Measurements from ENCODE around the gene TOM1L2. TPM values are rescaled to one million over a fixed set of nuclear protein-coding genes. Genes with fewer than 3 reads are reported as not detected.

TOM1L2 gene
- total RNA-seq, 4 donors from 2014 or later: 15.6 to 85.9 (median 34.9) TPM

GRCh38 chr17:17845046-17845775 is 127.0 kb downstream of the TOM1L2 start:
- Histone ChIP-seq H3K36me3 (no peaks in the 10 kb centered on the region), H3K9me3 (no peaks in the 10 kb centered on the region), H3K4me3 (no peak overlapping the region), H3K27ac (no peak overlapping the region), H3K4me1 (peaks cover 0 to 12% of the 10 kb centered on the region in 2 donors), H3K27me3 (no peaks in the 10 kb centered on the region)
- no peak for DNase-seq
- intact Hi-C loops (cut with DNase I; ENCODE audit: low total_unique reads): no loop called here
- TF ChIP-seq CTCF (IDR thresholded peaks at IDR 0.05) (no peak), POLR2A (IDR thresholded peaks at IDR 0.05) (no peak)

DNA sequence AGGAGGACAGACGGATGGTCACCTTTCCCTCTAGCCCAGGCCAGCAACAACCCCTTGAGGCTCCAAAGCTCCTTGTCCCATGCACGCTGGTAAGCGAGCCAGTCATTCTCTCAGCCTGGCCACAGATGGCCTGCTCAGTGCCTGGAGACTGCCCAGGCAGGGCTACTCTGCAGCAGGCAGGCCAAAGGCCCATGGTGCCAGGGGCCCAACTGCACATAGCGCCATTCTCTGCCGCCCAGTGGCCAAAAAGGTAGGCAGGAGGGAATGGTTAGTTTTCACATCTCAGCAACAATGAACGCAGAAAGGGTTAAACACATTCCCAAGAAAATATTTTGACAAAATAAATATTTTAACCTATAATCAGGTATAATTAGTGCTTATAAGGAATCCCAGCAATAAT is 127.7 kb downstream of the TOM1L2 start:
- TF ChIP-seq CTCF (IDR thresholded peaks at IDR 0.05) (no peak), POLR2A (IDR thresholded peaks at IDR 0.05) (no peak)
- no peak for DNase-seq
- H3K27ac ChIP-seq: no peak overlapping the region

GRCh38 chr17:17844079-17844478 is 128.1 kb downstream of the TOM1L2 start:
- H3K9me3 ChIP-seq: no peaks in the 10 kb centered on the region
- H3K4me1 ChIP-seq: peaks cover 6 to 17% of the 10 kb centered on the region in 2 donors
- intact Hi-C loops (cut with DNase I; ENCODE audit: low total_unique reads): no loop called here
- no peak for TF ChIP-seq POLR2A (IDR thresholded peaks at IDR 0.05)
- TF ChIP-seq CTCF (IDR thresholded peaks at IDR 0.05): no peak
- H3K27me3 ChIP-seq: no peaks in the 10 kb centered on the region
- H3K27ac ChIP-seq: no peak overlapping the region
- no peak for DNase-seq
- no peak overlapping the region for H3K4me3 ChIP-seq
- no peaks in the 10 kb centered on the region for H3K36me3 ChIP-seq

More for the DNA sequence above, 127.7 kb downstream of the TOM1L2 start:
- intact Hi-C loops (cut with DNase I; ENCODE audit: low total_unique reads): no loop called here
- Histone ChIP-seq H3K36me3 (no peaks in the 10 kb centered on the region), H3K4me1 (peaks cover 2 to 17% of the 10 kb centered on the region in 2 donors), H3K9me3 (no peaks in the 10 kb centered on the region), H3K4me3 (no peak overlapping the region), H3K27me3 (no peaks in the 10 kb centered on the region)

DNA sequence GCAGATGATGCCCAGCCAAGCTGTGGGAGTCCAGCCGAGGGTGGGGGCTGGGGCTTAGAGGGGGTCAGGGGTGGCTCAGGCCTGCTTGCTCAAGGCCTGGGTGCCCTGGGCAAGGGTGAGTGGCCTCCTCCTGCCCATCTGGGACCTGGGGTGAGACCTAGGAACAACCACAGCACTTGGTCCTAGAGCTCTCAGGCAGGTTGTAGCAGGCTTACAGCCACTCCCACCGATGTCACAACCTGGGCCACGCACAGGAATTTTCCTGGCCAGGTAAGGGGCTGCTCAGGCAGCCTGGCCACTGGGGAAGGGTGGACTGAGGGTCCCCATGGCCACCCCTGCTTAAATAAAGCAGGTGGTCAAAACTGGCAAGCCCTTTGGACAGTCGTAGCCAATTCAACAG is 129.1 kb downstream of the TOM1L2 start:
- no peaks in the 10 kb centered on the region for H3K27me3 ChIP-seq
- no peak overlapping the region for H3K4me3 ChIP-seq
- no peak overlapping the region for H3K27ac ChIP-seq
- intact Hi-C loops (cut with DNase I; ENCODE audit: low total_unique reads): no loop called here
- TF ChIP-seq POLR2A (IDR thresholded peaks at IDR 0.05) (no peak), CTCF (IDR thresholded peaks at IDR 0.05) (no peak)
- no peak for DNase-seq
- H3K36me3 ChIP-seq: no peaks in the 10 kb centered on the region
- H3K4me1 ChIP-seq: peaks cover 7 to 19% of the 10 kb centered on the region in 2 donors
- no peaks in the 10 kb centered on the region for H3K9me3 ChIP-seq

- peak overlapping the region in 1 of 2 donors; percentile 97 for H3K27ac ChIP-seq
- DNase-seq: no peak
- H3K36me3 ChIP-seq: no peaks in the 10 kb centered on the region
- TF ChIP-seq POLR2A (IDR thresholded peaks at IDR 0.05) (no peak), CTCF (IDR thresholded peaks at IDR 0.05) (no peak)
- intact Hi-C loops (cut with DNase I; ENCODE audit: low total_unique reads): no loop called here
- H3K4me1 ChIP-seq: peaks cover 15 to 27% of the 10 kb centered on the region in 2 donors
- H3K4me3 ChIP-seq: no peak overlapping the region
- H3K9me3 ChIP-seq: no peaks in the 10 kb centered on the region
- no peaks in the 10 kb centered on the region for H3K27me3 ChIP-seq
Observed at GRCh38 chr17:17842111-17842876, 129.9 kb downstream of the TOM1L2 start.

Data from uterus (tissue), 4 donors.